PC-9 (cell line): ENCODE measurements around the gene MALRD1. TPM values are rescaled to one million over a fixed set of nuclear protein-coding genes. Genes with fewer than 3 reads are reported as not detected.

Experiments used
- BruUV-seq: library from RNA; stranded (reverse); fragments of 400-500 nt; replicated peaks from 2 replicates; lab custom pipeline; 2021; lab: Mats Ljungman, UMichigan
- CTCF ChIA-PET: fragments of 300-600 bp; sonication (Branson Sonifier 250); formaldehyde crosslinking; loops from one replicate; lab custom pipeline; 2022; ENCODE audit warnings: antibody characterized with exemption; lab: Charles Lee
- POLR2A ChIA-PET: fragments of 300-600 bp; sonication (Branson Sonifier 250); formaldehyde crosslinking; loops from one replicate; lab custom pipeline; 2022; ENCODE audit warnings: antibody characterized with exemption; ENCODE audit not compliant: unreplicated experiment; lab: Charles Lee
- DNase-seq, 2 experiments: peaks; one replicate each; pipeline versions ENCODE4 v3.0.0 to v3.0.0-alpha.2; 2015 to 2022; ENCODE audit warnings: mixed read lengths in 1 of 2
- H2AFZ ChIP-seq: fragments of 200-600 bp; sonication (generic); 2 replicates; pipeline ENCODE4 v1.8.1; 2017; ENCODE audit warnings: antibody characterized with exemption
- H3F3A ChIP-seq: fragments of 200-600 bp; sonication (generic); 2 replicates; pipeline ENCODE4 v1.8.1; 2017; ENCODE audit warnings: antibody characterized with exemption, mild to moderate bottlenecking, low read depth; ENCODE audit not compliant: insufficient read depth
- H3K27ac ChIP-seq: fragments of 200-600 bp; sonication (generic); 2 replicates; pipeline ENCODE4 v1.6.1; 2016; ENCODE audit warnings: mixed run types
- H3K27me3 ChIP-seq: fragments of 200-600 bp; sonication (generic); 2 replicates; pipeline ENCODE4 v1.6.1; 2016; ENCODE audit warnings: low read depth, mixed run types; ENCODE audit not compliant: insufficient read depth
- H3K36me3 ChIP-seq: fragments of 200-600 bp; sonication (generic); 2 replicates; pipeline ENCODE4 v1.6.1; 2016; ENCODE audit warnings: low read depth, mixed run types
- H3K4me1 ChIP-seq: fragments of 200-600 bp; sonication (generic); replicated peaks from 2 replicates; pipeline ENCODE4 v1.6.1; 2016; ENCODE audit warnings: mixed run types; ENCODE audit not compliant: insufficient read depth
- H3K4me2 ChIP-seq: fragments of 200-600 bp; sonication (generic); 2 replicates; pipeline ENCODE4 v1.6.1; 2017; ENCODE audit warnings: mixed run types
- H3K4me3 ChIP-seq: fragments of 200-600 bp; sonication (generic); 2 replicates; pipeline ENCODE4 v1.6.1; 2016; ENCODE audit warnings: mixed run types
- H3K79me2 ChIP-seq: fragments of 200-600 bp; sonication (generic); 2 replicates; pipeline ENCODE4 v1.6.1; 2017; ENCODE audit warnings: low read depth, mixed run types
- H3K9me2 ChIP-seq: fragments of 200-600 bp; sonication (generic); 2 replicates; pipeline ENCODE4 v1.8.1; 2017; ENCODE audit warnings: mild to moderate bottlenecking; ENCODE audit not compliant: insufficient read depth
- H3K9me3 ChIP-seq: fragments of 200-600 bp; sonication (generic); 2 replicates; pipeline ENCODE4 v1.8.1; 2016; ENCODE audit warnings: low read depth; ENCODE audit not compliant: insufficient read depth
- H4K20me1 ChIP-seq: fragments of 200-600 bp; sonication (generic); 2 replicates; pipeline ENCODE4 v1.8.1; 2017; ENCODE audit not compliant: insufficient read depth
- CTCF ChIP-seq: fragments of 200-600 bp; sonication (generic); conservative IDR thresholded peaks from 2 replicates; pipeline ENCODE4 v1.6.1; 2017; ENCODE audit warnings: mixed run types, antibody characterized with exemption, mild to moderate bottlenecking, moderate library complexity
- EZH2 ChIP-seq: fragments of 200-600 bp; sonication (generic); IDR thresholded peaks from 2 replicates; pipeline ENCODE4 v1.8.0; 2017; ENCODE audit warnings: antibody characterized with exemption, low read depth
- intact Hi-C: fragments of 100-400 bp; cut with micrococcal nuclease; formaldehyde crosslinking; loops from one replicate; pipeline ENCODE4 v1.10.0; 2022; ENCODE audit not compliant: unreplicated experiment
- total RNA-seq: library from RNA; stranded (reverse); gene quantifications from 2 replicates; pipeline ENCODE4 v1.2.3, GENCODE V29; 2021

MALRD1 gene
- total RNA-seq, 1 experiment from 2014 or later = not detected

GRCh38 chr10:19142967-19143366, 94.4 kb downstream of the MALRD1 start:
- H3K27ac ChIP-seq = no peak overlapping the region
- ChIA-PET CTCF (no interaction called here), POLR2A (no interaction called here)
- no peak overlapping the region for H3K4me2 ChIP-seq
- H3K4me3 ChIP-seq = no peak overlapping the region
- H3K4me1 ChIP-seq = no peaks in the 10 kb centered on the region
- TF ChIP-seq EZH2 (no peak), CTCF (no peak)
- H3K9me3 ChIP-seq = no peaks in the 10 kb centered on the region
- H3K36me3 ChIP-seq = no peaks in the 10 kb centered on the region
- H3K79me2 ChIP-seq = no peaks in the 10 kb centered on the region
- BruUV-seq = no TSS peak
- intact Hi-C loops = no loop called here
- no peak for DNase-seq
- H3K9me2 ChIP-seq = no peaks in the 10 kb centered on the region
- no peaks in the 10 kb centered on the region for H3F3A ChIP-seq
- no peak overlapping the region for H2AFZ ChIP-seq
- no peaks in the 10 kb centered on the region for H4K20me1 ChIP-seq
- peaks cover 7% of the 10 kb centered on the region; the same call in 1 of the 2 replicates for H3K27me3 ChIP-seq

- H2AFZ ChIP-seq = no peak overlapping the region
- no peak overlapping the region for H3K4me2 ChIP-seq
- H3K27ac ChIP-seq = no peak overlapping the region
- no TSS peak for BruUV-seq
- no peaks in the 10 kb centered on the region for H3K36me3 ChIP-seq
- H3K79me2 ChIP-seq = no peaks in the 10 kb centered on the region
- POLR2A ChIA-PET = no interaction called here
- DNase-seq = no peak
- CTCF ChIA-PET = no interaction called here
- no peaks in the 10 kb centered on the region for H3K9me2 ChIP-seq
- H4K20me1 ChIP-seq = no peaks in the 10 kb centered on the region
- intact Hi-C loops = no loop called here
- no peaks in the 10 kb centered on the region for H3K9me3 ChIP-seq
- peaks cover 7% of the 10 kb centered on the region; the same call in 1 of the 2 replicates for H3K27me3 ChIP-seq
- no peaks in the 10 kb centered on the region for H3K4me1 ChIP-seq
- TF ChIP-seq EZH2 = no peak
- TF ChIP-seq CTCF = no peak
- no peak overlapping the region for H3K4me3 ChIP-seq
- no peaks in the 10 kb centered on the region for H3F3A ChIP-seq
Observed at GRCh38 chr10:19144206-19144605, 95.6 kb downstream of the MALRD1 start.

GRCh38 chr10:19154375-19154774, 105.8 kb downstream of the MALRD1 start:
- no TSS peak for BruUV-seq
- TF ChIP-seq CTCF = no peak
- no peak for TF ChIP-seq EZH2
- H3K4me2 ChIP-seq = no peak overlapping the region
- ChIA-PET CTCF (no interaction called here), POLR2A (interaction anchor here (0.6 kb wide), 1 partner anchor 649 kb away, joined by 6 read pairs; no protein-coding TSS in a partner anchor)
- H3K79me2 ChIP-seq = no peaks in the 10 kb centered on the region
- no peaks in the 10 kb centered on the region for H3K36me3 ChIP-seq
- no peaks in the 10 kb centered on the region for H3K9me2 ChIP-seq
- no peak overlapping the region for H3K27ac ChIP-seq
- no peaks in the 10 kb centered on the region; the same call in 1 of the 2 replicates for H3K27me3 ChIP-seq
- intact Hi-C loops = no loop called here
- DNase-seq = no peak
- no peaks in the 10 kb centered on the region for H4K20me1 ChIP-seq
- H2AFZ ChIP-seq = no peak overlapping the region
- H3F3A ChIP-seq = no peaks in the 10 kb centered on the region
- no peaks in the 10 kb centered on the region for H3K9me3 ChIP-seq
- no peak overlapping the region for H3K4me3 ChIP-seq
- H3K4me1 ChIP-seq = no peaks in the 10 kb centered on the region
